Astrocyte (in vitro differentiated cells and primary cell): ENCODE data around the gene METTL8. TPM values are rescaled to one million over a fixed set of nuclear protein-coding genes. Genes with fewer than 3 reads are reported as not detected.

Experiments used
- DNase-seq: peaks from one replicate; pipeline ENCODE4 v3.0.0-alpha.2; 2010; ENCODE audit warnings: low read depth
- FAIRE-seq: peaks from 2 replicates; lab custom pipeline; 2011; peaks lifted over from hg19 to GRCh38; lab: Jason Lieb, UNC
- H2AFZ ChIP-seq: 2 replicates; pipeline ENCODE4 v1.6.0; 2012; ENCODE audit warnings: low read depth, low read length, inconsistent platforms
- H3K27ac ChIP-seq: 2 replicates; pipeline ENCODE4 v1.5.1; 2011; ENCODE audit warnings: low read depth, low read length, inconsistent platforms
- H3K27me3 ChIP-seq: 2 replicates; pipeline ENCODE4 v1.6.0; 2011; ENCODE audit warnings: low read length, inconsistent platforms; ENCODE audit not compliant: insufficient read depth
- H3K36me3 ChIP-seq: 2 replicates; pipeline ENCODE4 v1.5.1; 2011; ENCODE audit warnings: low read length, inconsistent platforms; ENCODE audit not compliant: insufficient read depth
- H3K4me1 ChIP-seq: 2 replicates; pipeline ENCODE4 v1.5.1; 2011; ENCODE audit warnings: low read length, inconsistent platforms; ENCODE audit not compliant: insufficient read depth
- H3K4me2 ChIP-seq: 2 replicates; pipeline ENCODE4 v1.6.0; 2012; ENCODE audit warnings: low read length, inconsistent platforms
- H3K4me3 ChIP-seq: 2 replicates; pipeline ENCODE4 v1.5.1; 2011; ENCODE audit warnings: low read depth, mild to moderate bottlenecking, low read length, inconsistent platforms; ENCODE audit not compliant: insufficient read depth
- H3K79me2 ChIP-seq: 2 replicates; pipeline ENCODE4 v1.6.0; 2012; ENCODE audit warnings: mild to moderate bottlenecking, low read length, inconsistent platforms; ENCODE audit not compliant: insufficient read depth
- H3K9ac ChIP-seq: 2 replicates; pipeline ENCODE4 v1.6.0; 2012; ENCODE audit warnings: mild to moderate bottlenecking, low read length, inconsistent platforms
- H3K9me3 ChIP-seq: 2 replicates; pipeline ENCODE4 v1.5.1; 2012; ENCODE audit warnings: low read depth, mild to moderate bottlenecking, low read length, inconsistent platforms; ENCODE audit not compliant: insufficient read depth
- H4K20me1 ChIP-seq: 2 replicates; pipeline ENCODE4 v1.6.0; 2012; ENCODE audit warnings: low read length, inconsistent platforms; ENCODE audit not compliant: insufficient read depth
- H3K27ac Mint-ChIP-seq: one replicate; pipeline ENCODE4 v1.8.0; 2021; ENCODE audit warnings: mild to moderate bottlenecking, mixed read lengths; ENCODE audit not compliant: unreplicated experiment
- H3K27me3 Mint-ChIP-seq: one replicate; pipeline ENCODE4 v1.8.0; 2021; ENCODE audit warnings: low read depth, mixed read lengths; ENCODE audit not compliant: unreplicated experiment
- H3K36me3 Mint-ChIP-seq: one replicate; pipeline ENCODE4 v1.8.0; 2021; ENCODE audit warnings: low read depth, mixed read lengths; ENCODE audit not compliant: unreplicated experiment
- H3K4me1 Mint-ChIP-seq: one replicate; pipeline ENCODE4 v1.8.0; 2021; ENCODE audit warnings: low read depth, mixed read lengths; ENCODE audit not compliant: unreplicated experiment
- H3K4me3 Mint-ChIP-seq: one replicate; pipeline ENCODE4 v1.8.0; 2021; ENCODE audit warnings: mild to moderate bottlenecking, moderate library complexity, mixed read lengths; ENCODE audit not compliant: unreplicated experiment
- H3K9me3 Mint-ChIP-seq: one replicate; pipeline ENCODE4 v1.8.0; 2021; ENCODE audit warnings: mild to moderate bottlenecking, mixed read lengths; ENCODE audit not compliant: unreplicated experiment
- EZH2 ChIP-seq: IDR thresholded peaks from 2 replicates; pipeline ENCODE4 v1.6.1; 2012; ENCODE audit warnings: mild to moderate bottlenecking, low read length, inconsistent platforms; ENCODE audit not compliant: insufficient read depth
- total RNA-seq: library from RNA; stranded (reverse); gene quantifications from 2 replicates; pipeline ENCODE4 v1.2.1, GENCODE V29; 2021
- TF ChIP-seq, protein P1 (sequence below): IDR thresholded peaks from 2 replicates; pipeline ENCODE4 v1.5.1; 2011; ENCODE audit warnings: low read depth, mild to moderate bottlenecking, inconsistent platforms, low read length, moderate library complexity; ENCODE audit not compliant: insufficient read depth

METTL8 gene
- total RNA-seq, 1 donor from 2014 or later: 40.4 TPM

DNA sequence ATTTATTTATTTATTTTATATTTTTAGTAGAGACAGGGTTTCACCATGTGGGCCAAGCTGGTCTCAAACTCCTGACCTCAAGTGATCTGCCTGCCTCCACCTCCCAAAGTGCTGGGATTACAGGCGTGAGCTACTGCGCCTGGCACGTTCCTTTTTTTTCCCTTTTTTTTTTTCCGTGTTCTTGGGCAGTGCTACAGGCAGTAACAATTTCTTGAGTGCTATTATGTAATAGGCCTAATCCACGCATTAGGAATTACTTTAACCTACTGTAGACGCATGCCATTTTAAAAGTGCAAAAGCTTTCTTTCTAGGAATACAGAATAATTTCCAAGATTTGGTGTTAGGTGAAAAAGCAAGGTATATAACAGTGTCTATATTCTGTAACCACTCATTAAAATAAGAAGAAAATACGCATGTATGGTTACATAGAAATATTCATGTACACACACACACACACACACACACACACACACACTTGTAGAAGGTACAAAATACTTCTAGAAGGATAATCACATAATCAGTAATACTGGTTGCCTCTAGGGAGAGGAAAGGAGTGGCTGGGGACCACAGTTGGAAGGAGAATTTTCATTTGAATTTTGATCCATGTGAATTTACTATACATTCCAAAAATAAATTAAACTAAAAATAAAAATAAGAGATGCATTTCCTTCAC, 92.3 kb downstream of the METTL8 start:
- no peak overlapping the region for H3K4me3 ChIP-seq
- TF ChIP-seq, protein P1, sequence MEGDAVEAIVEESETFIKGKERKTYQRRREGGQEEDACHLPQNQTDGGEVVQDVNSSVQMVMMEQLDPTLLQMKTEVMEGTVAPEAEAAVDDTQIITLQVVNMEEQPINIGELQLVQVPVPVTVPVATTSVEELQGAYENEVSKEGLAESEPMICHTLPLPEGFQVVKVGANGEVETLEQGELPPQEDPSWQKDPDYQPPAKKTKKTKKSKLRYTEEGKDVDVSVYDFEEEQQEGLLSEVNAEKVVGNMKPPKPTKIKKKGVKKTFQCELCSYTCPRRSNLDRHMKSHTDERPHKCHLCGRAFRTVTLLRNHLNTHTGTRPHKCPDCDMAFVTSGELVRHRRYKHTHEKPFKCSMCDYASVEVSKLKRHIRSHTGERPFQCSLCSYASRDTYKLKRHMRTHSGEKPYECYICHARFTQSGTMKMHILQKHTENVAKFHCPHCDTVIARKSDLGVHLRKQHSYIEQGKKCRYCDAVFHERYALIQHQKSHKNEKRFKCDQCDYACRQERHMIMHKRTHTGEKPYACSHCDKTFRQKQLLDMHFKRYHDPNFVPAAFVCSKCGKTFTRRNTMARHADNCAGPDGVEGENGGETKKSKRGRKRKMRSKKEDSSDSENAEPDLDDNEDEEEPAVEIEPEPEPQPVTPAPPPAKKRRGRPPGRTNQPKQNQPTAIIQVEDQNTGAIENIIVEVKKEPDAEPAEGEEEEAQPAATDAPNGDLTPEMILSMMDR: no peak
- no peak for TF ChIP-seq EZH2
- H2AFZ ChIP-seq: no peak overlapping the region
- H3K9ac ChIP-seq: no peak overlapping the region
- H4K20me1 ChIP-seq: no peaks in the 10 kb centered on the region
- FAIRE-seq (no peak), DNase-seq (no peak)
- H3K27me3 ChIP-seq: no peaks in the 10 kb centered on the region
- H3K79me2 ChIP-seq: no peaks in the 10 kb centered on the region
- no peaks in the 10 kb centered on the region for H3K27me3 Mint-ChIP-seq
- peaks cover 11% of the 10 kb centered on the region for H3K4me1 Mint-ChIP-seq
- no peak overlapping the region for H3K27ac Mint-ChIP-seq
- H3K9me3 Mint-ChIP-seq: no peaks in the 10 kb centered on the region
- no peaks in the 10 kb centered on the region for H3K36me3 ChIP-seq
- H3K36me3 Mint-ChIP-seq: peaks cover 1% of the 10 kb centered on the region
- H3K4me3 Mint-ChIP-seq: no peak overlapping the region
- no peaks in the 10 kb centered on the region for H3K9me3 ChIP-seq
- no peak overlapping the region for H3K4me2 ChIP-seq
- H3K4me1 ChIP-seq: no peaks in the 10 kb centered on the region
- no peak overlapping the region for H3K27ac ChIP-seq

DNA sequence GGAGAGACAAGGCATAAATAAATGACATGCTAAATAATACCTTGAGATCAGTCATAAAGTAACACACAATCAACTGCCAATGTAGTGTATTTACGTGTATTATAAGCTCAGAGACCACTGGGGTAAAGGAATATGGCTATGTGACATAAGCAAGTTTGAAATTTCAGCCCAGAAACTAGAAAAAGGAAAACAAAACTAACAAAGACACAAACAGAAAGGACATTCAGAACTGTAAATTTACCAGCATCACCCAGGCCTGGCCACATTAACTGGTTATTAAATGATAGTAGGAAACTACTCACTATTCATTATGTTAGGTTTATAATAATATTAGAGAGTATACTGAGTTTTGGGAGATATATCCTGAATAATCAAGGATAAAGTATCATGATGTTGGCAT, 98.8 kb downstream of the METTL8 start:
- Mint-ChIP-seq H3K9me3 (no peaks in the 10 kb centered on the region), H3K27me3 (no peaks in the 10 kb centered on the region), H3K4me1 (no peaks in the 10 kb centered on the region), H3K36me3 (peaks cover 3% of the 10 kb centered on the region), H3K27ac (no peak overlapping the region), H3K4me3 (no peak overlapping the region)
- no peaks in the 10 kb centered on the region for H3K9me3 ChIP-seq
- H3K4me3 ChIP-seq: no peak overlapping the region
- H3K27me3 ChIP-seq: no peaks in the 10 kb centered on the region
- no peaks in the 10 kb centered on the region for H3K36me3 ChIP-seq
- H3K4me1 ChIP-seq: no peaks in the 10 kb centered on the region
- no peak overlapping the region for H3K9ac ChIP-seq
- H2AFZ ChIP-seq: no peak overlapping the region
- no peak overlapping the region for H3K27ac ChIP-seq
- no peaks in the 10 kb centered on the region for H4K20me1 ChIP-seq
- H3K79me2 ChIP-seq: no peaks in the 10 kb centered on the region
- H3K4me2 ChIP-seq: no peak overlapping the region
- TF ChIP-seq, protein P1: no peak
- TF ChIP-seq EZH2: no peak
- DNase-seq (no peak), FAIRE-seq (no peak)

DNA sequence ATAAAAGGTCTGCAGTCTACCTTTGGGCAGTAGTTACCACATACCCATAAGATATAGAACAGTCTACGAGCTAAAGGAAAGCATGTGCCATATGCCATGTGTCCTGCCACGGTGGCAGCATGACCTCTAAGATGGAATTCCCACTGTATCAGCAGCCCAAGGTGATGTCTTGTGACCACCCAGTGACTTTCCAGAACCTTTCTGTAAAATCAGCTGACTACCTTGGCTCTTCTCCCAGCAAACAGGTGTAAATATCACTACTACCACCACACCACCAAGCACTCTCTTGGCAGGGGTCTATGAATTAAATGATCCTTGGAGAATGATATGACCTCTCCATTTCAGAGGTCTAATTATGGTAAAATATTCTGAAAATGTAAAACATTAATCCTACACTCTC, 99.6 kb downstream of the METTL8 start:
- Mint-ChIP-seq H3K4me1 (no peaks in the 10 kb centered on the region), H3K4me3 (no peak overlapping the region), H3K27me3 (no peaks in the 10 kb centered on the region), H3K27ac (no peak overlapping the region), H3K9me3 (no peaks in the 10 kb centered on the region), H3K36me3 (peaks cover 3% of the 10 kb centered on the region)
- Histone ChIP-seq H2AFZ (no peak overlapping the region), H3K4me3 (no peak overlapping the region), H4K20me1 (no peaks in the 10 kb centered on the region), H3K4me2 (no peak overlapping the region), H3K27ac (no peak overlapping the region), H3K27me3 (no peaks in the 10 kb centered on the region), H3K79me2 (no peaks in the 10 kb centered on the region), H3K9ac (no peak overlapping the region), H3K36me3 (no peaks in the 10 kb centered on the region), H3K4me1 (no peaks in the 10 kb centered on the region), H3K9me3 (no peaks in the 10 kb centered on the region)
- TF ChIP-seq EZH2: no peak
- FAIRE-seq (no peak), DNase-seq (no peak)
